OCI-LY3 (cell line): ENCODE results near the gene ASB5.

Experiments
- H2AFZ ChIP-seq: fragments of 200-600, 300-600 bp; shearing (Covaris generic); 2 replicates; pipeline ENCODE4 v1.6.0; 2014; ENCODE audit warnings: antibody characterized with exemption, low read depth, low read length
- H3K27ac ChIP-seq: fragments of 200-600, 300-600 bp; sonication (generic); 2 replicates; pipeline ENCODE4 v1.5.1; 2014; ENCODE audit warnings: mild to moderate bottlenecking, low read length, moderate library complexity, mixed read lengths
- H3K27me3 ChIP-seq: fragments of 200-600, 300-600 bp; sonication (generic); 2 replicates; pipeline ENCODE4 v1.6.1; 2014; ENCODE audit warnings: low read depth, low read length, mixed read lengths
- H3K36me3 ChIP-seq: fragments of 200-600, 300-600 bp; sonication (generic); replicated peaks from 2 replicates; pipeline ENCODE3; 2014; ENCODE audit warnings: low read depth, low read length, mixed read lengths
- H3K4me1 ChIP-seq: fragments of 300-600, 200-600 bp; sonication (generic); 2 replicates; pipeline ENCODE4 v1.6.1; 2014; ENCODE audit warnings: low read length, mixed read lengths
- H3K4me2 ChIP-seq: fragments of 200-600, 300-600 bp; sonication (generic); 2 replicates; pipeline ENCODE4 v1.6.1; 2014; ENCODE audit warnings: low read length, mixed read lengths
- H3K4me3 ChIP-seq: fragments of 300-600, 200-600 bp; sonication (generic); 2 replicates; pipeline ENCODE4 v1.5.1; 2014; ENCODE audit warnings: antibody characterized with exemption, mild to moderate bottlenecking, low read length, moderate library complexity
- H3K79me2 ChIP-seq: fragments of 300-600, 200-600 bp; shearing (Covaris generic); 2 replicates; pipeline ENCODE4 v1.6.1; 2014; ENCODE audit warnings: mild to moderate bottlenecking, low read length, mixed read lengths
- H3K9ac ChIP-seq: fragments of 300-600, 200-600 bp; shearing (Covaris generic); 2 replicates; pipeline ENCODE4 v1.6.0; 2014; ENCODE audit warnings: mild to moderate bottlenecking, low read length, moderate library complexity
- H3K9me3 ChIP-seq: fragments of 200-600, 300-600 bp; shearing (Covaris generic); 2 replicates; pipeline ENCODE4 v1.6.1; 2014; ENCODE audit warnings: low read length, mixed read lengths; ENCODE audit not compliant: insufficient read depth
- H4K20me1 ChIP-seq: fragments of 200-600, 300-600 bp; sonication (generic); 2 replicates; pipeline ENCODE4 v1.6.1; 2016; ENCODE audit warnings: low read length, mixed read lengths; ENCODE audit not compliant: insufficient read depth
- CTCF ChIP-seq: fragments of 200-600, 300-600 bp; sonication (generic); IDR thresholded peaks from 2 replicates; pipeline ENCODE4 v1.5.1; 2014; ENCODE audit warnings: antibody characterized with exemption, low read length, low read depth
- EZH2phosphoT487 ChIP-seq: fragments of 200-600 bp; shearing (Covaris generic); IDR thresholded peaks from 2 replicates; pipeline ENCODE4 v1.6.1; 2018; ENCODE audit warnings: antibody characterized with exemption, mixed run types, low read depth

Gene ASB5

GRCh38 chr4:176258135-176258534, 10.9 kb downstream of the ASB5 start:
- Histone ChIP-seq H3K9ac (no peak overlapping the region), H3K27ac (no peak overlapping the region), H4K20me1 (no peaks in the 10 kb centered on the region), H3K4me1 (peaks cover 32% of the 10 kb centered on the region), H3K9me3 (no peaks in the 10 kb centered on the region), H3K36me3 (no peaks in the 10 kb centered on the region), H3K4me3 (no peak overlapping the region), H3K27me3 (no peaks in the 10 kb centered on the region), H3K79me2 (no peaks in the 10 kb centered on the region), H2AFZ (no peak overlapping the region), H3K4me2 (no peak overlapping the region)
- TF ChIP-seq EZH2phosphoT487 (no peak), CTCF (no peak)

DNA sequence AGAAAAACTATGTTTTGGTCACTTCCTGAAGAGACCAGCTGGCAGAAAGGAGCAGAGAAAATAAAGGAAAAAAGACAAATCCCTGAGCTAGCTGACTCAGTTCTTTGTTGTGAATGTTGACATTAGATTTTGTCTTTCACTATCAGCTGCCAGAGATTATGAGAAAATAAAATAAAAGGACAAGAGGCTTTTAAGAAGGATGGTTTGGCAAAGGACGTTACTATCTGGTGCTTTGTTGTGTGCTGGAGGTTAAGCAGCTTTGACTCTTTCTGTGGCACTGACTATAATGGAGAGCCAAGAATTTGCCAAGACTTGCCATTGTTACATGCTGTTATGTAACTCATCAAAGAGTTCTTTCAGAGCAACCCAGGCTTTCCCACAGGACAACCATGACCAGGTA, 12.1 kb downstream of the ASB5 start:
- Histone ChIP-seq H3K27ac (no peak overlapping the region), H3K4me2 (no peak overlapping the region)

GRCh38 chr4:176242764-176243347, 26.2 kb downstream of the ASB5 start:
- H3K27ac ChIP-seq: no peak overlapping the region
- H3K27me3 ChIP-seq: no peaks in the 10 kb centered on the region
- H3K4me2 ChIP-seq: no peak overlapping the region
- no peak overlapping the region for H3K4me3 ChIP-seq
- no peaks in the 10 kb centered on the region for H3K36me3 ChIP-seq
- H2AFZ ChIP-seq: no peak overlapping the region
- no peaks in the 10 kb centered on the region for H4K20me1 ChIP-seq
- H3K4me1 ChIP-seq: no peaks in the 10 kb centered on the region
- no peak for TF ChIP-seq CTCF
- no peaks in the 10 kb centered on the region for H3K79me2 ChIP-seq
- H3K9me3 ChIP-seq: no peaks in the 10 kb centered on the region
- no peak overlapping the region for H3K9ac ChIP-seq

More for the DNA sequence above, 12.1 kb downstream of the ASB5 start:
- TF ChIP-seq CTCF (no peak), EZH2phosphoT487 (no peak)
- Histone ChIP-seq H3K27me3 (no peaks in the 10 kb centered on the region), H2AFZ (0 out of 2 replicates have a peak overlapping the region, but pooled peaks have one; percentile 9), H3K36me3 (no peaks in the 10 kb centered on the region), H3K4me1 (peaks cover 20% of the 10 kb centered on the region), H3K9me3 (no peaks in the 10 kb centered on the region), H3K79me2 (no peaks in the 10 kb centered on the region), H3K4me3 (no peak overlapping the region), H4K20me1 (no peaks in the 10 kb centered on the region), H3K9ac (no peak overlapping the region)

- Histone ChIP-seq H3K4me3 (no peak overlapping the region), H3K9ac (no peak overlapping the region), H3K9me3 (no peaks in the 10 kb centered on the region), H3K4me2 (no peak overlapping the region), H4K20me1 (no peaks in the 10 kb centered on the region), H3K79me2 (no peaks in the 10 kb centered on the region), H3K4me1 (no peaks in the 10 kb centered on the region), H3K36me3 (no peaks in the 10 kb centered on the region), H3K27me3 (no peaks in the 10 kb centered on the region), H3K27ac (no peak overlapping the region), H2AFZ (no peak overlapping the region)
- TF ChIP-seq CTCF: no peak
- TF ChIP-seq EZH2phosphoT487: no peak
These were observed 27.3 kb downstream of the ASB5 start for GRCh38 chr4:176241703-176242102.
